Colonic mucosa (tissue), 4 donors: ENCODE measurements around the gene KNSTRN. TPM values are rescaled to one million over a fixed set of nuclear protein-coding genes. Genes with fewer than 3 reads are reported as not detected.

Experiments
- DNase-seq: peaks from one replicate; pipeline ENCODE4 v3.0.0-alpha.2; 2020
- H3K27ac ChIP-seq: fragments of 200-600 bp; one replicate; pipeline ENCODE4 v1.8.0; 2021
- H3K27me3 ChIP-seq: fragments of 200-600 bp; one replicate; pipeline ENCODE4 v1.8.0; 2021
- H3K36me3 ChIP-seq: fragments of 200-600 bp; one replicate; pipeline ENCODE4 v1.8.0; 2021
- H3K4me1 ChIP-seq: fragments of 200-600 bp; one replicate; pipeline ENCODE4 v1.8.0; 2021; ENCODE audit warnings: mild to moderate bottlenecking
- H3K4me3 ChIP-seq: fragments of 200-600 bp; one replicate; pipeline ENCODE4 v1.8.0; 2021
- H3K9ac ChIP-seq, 2 donors: one replicate each; pipeline ENCODE4 v1.7.0; 2013; ENCODE audit warnings: control low read depth in 2 of 2, low read depth in 2 of 2, low read length in 2 of 2
- H3K9me3 ChIP-seq: fragments of 200-600 bp; one replicate; pipeline ENCODE4 v1.8.0; 2021
- CTCF ChIP-seq: fragments of 200-600 bp; IDR thresholded peaks from one replicate; pipeline ENCODE4 v1.8.0; 2022; ENCODE audit warnings: antibody characterized with exemption, mild to moderate bottlenecking
- intact Hi-C: fragments of 100-400 bp; cut with DNase I; formaldehyde crosslinking; loops from one replicate; pipeline ENCODE4 v1.14.1; 2022
- total RNA-seq, 2 donors: library from RNA; stranded (reverse); fragmentation: NEBNext Ultra II Directional in 1 of 2; extraction: Animal tissue kit (Norgen Biotek cat#: 25700) in 1 of 2; gene quantifications; one replicate each; pipeline ENCODE4 v1.2.1, GENCODE V29; 2021
- donor health status: healthy.
- donor health status: DM: no; HTN: no; CAD: no.
- donor health status: DM: no; HTN: no; CAD: no.

Gene KNSTRN
- total RNA-seq, 2 donors from 2014 or later = 12.2 to 51.2 TPM

GRCh38 chr15:40415226-40415625 lies 32.7 kb downstream of the KNSTRN start:
- Histone ChIP-seq H3K9me3 (no peaks in the 10 kb centered on the region), H3K27me3 (no peaks in the 10 kb centered on the region), H3K4me1 (peaks cover under 1% of the 10 kb centered on the region), H3K4me3 (no peak overlapping the region), H3K9ac (no peak overlapping the region), H3K36me3 (peaks cover 12% of the 10 kb centered on the region), H3K27ac (no peak overlapping the region)
- no peak for TF ChIP-seq CTCF
- intact Hi-C loops = no loop called here
- no peak for DNase-seq

GRCh38 chr15:40416056-40416455 lies 33.5 kb downstream of the KNSTRN start:
- H3K36me3 ChIP-seq = peaks cover 11% of the 10 kb centered on the region
- TF ChIP-seq CTCF = no peak
- intact Hi-C loops = no loop called here
- H3K9ac ChIP-seq = no peak overlapping the region
- DNase-seq = no peak
- H3K4me3 ChIP-seq = no peak overlapping the region
- H3K9me3 ChIP-seq = no peaks in the 10 kb centered on the region
- no peaks in the 10 kb centered on the region for H3K27me3 ChIP-seq
- peaks cover 4% of the 10 kb centered on the region for H3K4me1 ChIP-seq
- H3K27ac ChIP-seq = no peak overlapping the region

GRCh38 chr15:40418126-40418525 lies 35.6 kb downstream of the KNSTRN start:
- Histone ChIP-seq H3K27ac (no peak overlapping the region), H3K9me3 (no peaks in the 10 kb centered on the region), H3K9ac (no peak overlapping the region), H3K4me1 (peaks cover 4% of the 10 kb centered on the region), H3K36me3 (peaks cover 4% of the 10 kb centered on the region), H3K4me3 (no peak overlapping the region), H3K27me3 (no peaks in the 10 kb centered on the region)
- DNase-seq = no peak
- no peak for TF ChIP-seq CTCF
- intact Hi-C loops = no loop called here

- intact Hi-C loops = loop anchor here (5.0 kb wide), 2 partner anchors 98 to 143 kb away; partner anchors contain the start of gene INAFM2
- Histone ChIP-seq H3K4me1 (peaks cover 4% of the 10 kb centered on the region), H3K9ac (peak overlapping the region; percentile 35 to 42), H3K27ac (peak overlapping the region; percentile 50), H3K9me3 (no peaks in the 10 kb centered on the region), H3K36me3 (peaks cover under 1% of the 10 kb centered on the region), H3K27me3 (no peaks in the 10 kb centered on the region), H3K4me3 (no peak overlapping the region)
- TF ChIP-seq CTCF = no peak
- DNase-seq = no peak
Observed at GRCh38 chr15:40420071-40420713, 37.7 kb downstream of the KNSTRN start.

- Histone ChIP-seq H3K4me1 (peaks cover 4% of the 10 kb centered on the region), H3K4me3 (no peak overlapping the region), H3K9me3 (no peaks in the 10 kb centered on the region), H3K27ac (peak overlapping the region; percentile 50), H3K36me3 (no peaks in the 10 kb centered on the region), H3K27me3 (no peaks in the 10 kb centered on the region), H3K9ac (peak overlapping the region in 1 of 2 donors; percentile 42)
- peak; percentile 91 for DNase-seq
- no peak for TF ChIP-seq CTCF
- intact Hi-C loops = loop anchor here (5.0 kb wide), 2 partner anchors 98 to 143 kb away; partner anchors contain the start of gene INAFM2
Observed at GRCh38 chr15:40420793-40421192, 38.3 kb downstream of the KNSTRN start.
